AG09319 (cell line): ENCODE data around the gene QRFPR.

ENCODE experiments used
- DNase-seq: peaks from one replicate; pipeline ENCODE4 v3.0.0-alpha.2; 2010; ENCODE audit warnings: low read depth; ENCODE audit errors: extremely low read depth
- CTCF ChIP-seq: IDR thresholded peaks from 2 replicates; pipeline ENCODE4 v1.5.1; 2011; ENCODE audit warnings: low read depth, mild to moderate bottlenecking, inconsistent platforms, low read length, moderate library complexity

QRFPR gene

GRCh38 chr4:121340247-121340646 is 40.6 kb downstream of the QRFPR start:
- DNase-seq, result no peak
- TF ChIP-seq CTCF, result no peak

- DNase-seq, result no peak
- no peak for TF ChIP-seq CTCF
These were observed 41.0 kb downstream of the QRFPR start for GRCh38 chr4:121339824-121340223.

- DNase-seq, result no peak
- TF ChIP-seq CTCF, result no peak
These were observed 41.5 kb downstream of the QRFPR start for GRCh38 chr4:121339307-121339706.

- no peak for DNase-seq
- no peak for TF ChIP-seq CTCF
These were observed 42.3 kb downstream of the QRFPR start for GRCh38 chr4:121338518-121338917.

- no peak for TF ChIP-seq CTCF
- no peak for DNase-seq
These were observed 44.1 kb downstream of the QRFPR start for GRCh38 chr4:121336706-121337105.

- no peak for TF ChIP-seq CTCF
- no peak for DNase-seq
These were observed 50.6 kb downstream of the QRFPR start for GRCh38 chr4:121330180-121330665.

- no peak for DNase-seq
- no peak for TF ChIP-seq CTCF
These were observed 54.2 kb downstream of the QRFPR start for GRCh38 chr4:121326597-121326996.
